IMR-90 (cell line): ENCODE data around the gene MARCHF7.

Experiments used
- MAFK ChIP-seq: IDR thresholded peaks from 2 replicates; pipeline ENCODE4 v1.6.1; 2012; ENCODE audit warnings: low read depth, low read length, improper control_type of control experiment
- MAZ ChIP-seq: IDR thresholded peaks from 2 replicates; pipeline ENCODE4 v1.6.1; 2012; ENCODE audit warnings: low read depth, mild to moderate bottlenecking, low read length, improper control_type of control experiment, moderate library complexity, borderline replicate concordance
- MXI1 ChIP-seq: IDR thresholded peaks from 2 replicates; pipeline ENCODE4 v1.6.1; 2012; ENCODE audit warnings: low read depth, mild to moderate bottlenecking, low read length, moderate library complexity, borderline replicate concordance
- POLR2A ChIP-seq: IDR thresholded peaks from 2 replicates; pipeline ENCODE4 v1.6.1; 2012; ENCODE audit warnings: mild to moderate bottlenecking, low read depth, low read length
- RAD21 ChIP-seq: IDR thresholded peaks from 2 replicates; pipeline ENCODE4 v1.6.1; 2012; ENCODE audit warnings: low read length, improper control_type of control experiment
- RFX5 ChIP-seq: IDR thresholded peaks from 2 replicates; pipeline ENCODE4 v1.8.0; 2012; ENCODE audit warnings: low read depth, mild to moderate bottlenecking, low read length, moderate library complexity
- SMC3 ChIP-seq: fragments of 150-350 bp; IDR thresholded peaks from 2 replicates; pipeline ENCODE4 v1.6.1; 2016; ENCODE audit warnings: low read depth, mild to moderate bottlenecking, antibody characterized with exemption, low read length, moderate library complexity
- TF ChIP-seq, protein P1 (sequence below): conservative IDR thresholded peaks from 2 replicates; pipeline ENCODE4 v1.5.1; 2012; ENCODE audit warnings: mild to moderate bottlenecking, low read depth, low read length, improper control_type of control experiment
- TF ChIP-seq, protein P2 (sequence below): fragments of 150-350 bp; IDR thresholded peaks from 2 replicates; pipeline ENCODE4 v1.6.1; 2017; ENCODE audit warnings: mild to moderate bottlenecking, antibody characterized with exemption, low read length, low read depth

DNA sequence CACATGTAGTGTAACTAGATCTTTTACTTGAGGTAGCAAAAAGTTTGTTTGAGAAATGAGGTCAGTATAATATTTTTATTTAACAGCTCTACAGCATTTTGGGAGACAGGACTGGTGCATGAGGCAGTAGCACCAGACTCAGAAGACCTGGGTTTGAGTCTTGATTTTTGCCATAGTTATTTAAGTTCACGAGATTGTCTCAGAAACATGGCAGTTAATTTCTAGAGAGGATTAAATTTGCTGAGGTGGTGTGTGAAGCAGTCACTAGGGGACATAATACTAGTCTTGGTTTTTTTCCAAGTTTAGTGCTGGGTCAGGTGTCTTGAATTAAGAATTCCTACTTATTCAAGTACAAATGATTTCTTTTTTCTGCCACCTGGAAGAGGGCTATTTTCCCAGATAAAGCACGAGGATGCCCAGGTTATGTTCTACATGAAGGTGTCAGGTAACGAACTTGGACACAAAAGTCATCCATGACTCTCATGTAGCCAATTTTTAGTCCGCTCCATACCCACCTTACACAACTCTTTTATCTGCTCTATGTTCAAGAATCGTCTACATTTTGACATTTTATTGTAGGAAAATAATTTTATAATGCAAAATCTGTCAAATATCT lies 1.4 kb downstream of the MARCHF7 start:
- TF ChIP-seq, protein P1, sequence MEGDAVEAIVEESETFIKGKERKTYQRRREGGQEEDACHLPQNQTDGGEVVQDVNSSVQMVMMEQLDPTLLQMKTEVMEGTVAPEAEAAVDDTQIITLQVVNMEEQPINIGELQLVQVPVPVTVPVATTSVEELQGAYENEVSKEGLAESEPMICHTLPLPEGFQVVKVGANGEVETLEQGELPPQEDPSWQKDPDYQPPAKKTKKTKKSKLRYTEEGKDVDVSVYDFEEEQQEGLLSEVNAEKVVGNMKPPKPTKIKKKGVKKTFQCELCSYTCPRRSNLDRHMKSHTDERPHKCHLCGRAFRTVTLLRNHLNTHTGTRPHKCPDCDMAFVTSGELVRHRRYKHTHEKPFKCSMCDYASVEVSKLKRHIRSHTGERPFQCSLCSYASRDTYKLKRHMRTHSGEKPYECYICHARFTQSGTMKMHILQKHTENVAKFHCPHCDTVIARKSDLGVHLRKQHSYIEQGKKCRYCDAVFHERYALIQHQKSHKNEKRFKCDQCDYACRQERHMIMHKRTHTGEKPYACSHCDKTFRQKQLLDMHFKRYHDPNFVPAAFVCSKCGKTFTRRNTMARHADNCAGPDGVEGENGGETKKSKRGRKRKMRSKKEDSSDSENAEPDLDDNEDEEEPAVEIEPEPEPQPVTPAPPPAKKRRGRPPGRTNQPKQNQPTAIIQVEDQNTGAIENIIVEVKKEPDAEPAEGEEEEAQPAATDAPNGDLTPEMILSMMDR: no peak; the same call in 1 of the 2 replicates
- no peak for TF ChIP-seq POLR2A
- TF ChIP-seq SMC3: no peak
- TF ChIP-seq RFX5: no peak
- 0 out of 2 replicates have a peak, but pooled peaks have one; percentile 2 for TF ChIP-seq RAD21
- TF ChIP-seq MAFK: peak; percentile 40; the same call in 1 of the 2 replicates
- no peak for TF ChIP-seq MAZ
- TF ChIP-seq, protein P2, sequence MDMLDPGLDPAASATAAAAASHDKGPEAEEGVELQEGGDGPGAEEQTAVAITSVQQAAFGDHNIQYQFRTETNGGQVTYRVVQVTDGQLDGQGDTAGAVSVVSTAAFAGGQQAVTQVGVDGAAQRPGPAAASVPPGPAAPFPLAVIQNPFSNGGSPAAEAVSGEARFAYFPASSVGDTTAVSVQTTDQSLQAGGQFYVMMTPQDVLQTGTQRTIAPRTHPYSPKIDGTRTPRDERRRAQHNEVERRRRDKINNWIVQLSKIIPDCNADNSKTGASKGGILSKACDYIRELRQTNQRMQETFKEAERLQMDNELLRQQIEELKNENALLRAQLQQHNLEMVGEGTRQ: no peak
- TF ChIP-seq MXI1: no peak
